HG03139 (cell line): ENCODE measurements around the gene TAOK1.

ENCODE experiments used
- ATAC-seq: cut with Tn5 transposase; IDR thresholded peaks from one replicate; pipeline ENCODE4 v1.9.1; 2021; ENCODE audit not compliant: unreplicated experiment

The TAOK1 gene

DNA sequence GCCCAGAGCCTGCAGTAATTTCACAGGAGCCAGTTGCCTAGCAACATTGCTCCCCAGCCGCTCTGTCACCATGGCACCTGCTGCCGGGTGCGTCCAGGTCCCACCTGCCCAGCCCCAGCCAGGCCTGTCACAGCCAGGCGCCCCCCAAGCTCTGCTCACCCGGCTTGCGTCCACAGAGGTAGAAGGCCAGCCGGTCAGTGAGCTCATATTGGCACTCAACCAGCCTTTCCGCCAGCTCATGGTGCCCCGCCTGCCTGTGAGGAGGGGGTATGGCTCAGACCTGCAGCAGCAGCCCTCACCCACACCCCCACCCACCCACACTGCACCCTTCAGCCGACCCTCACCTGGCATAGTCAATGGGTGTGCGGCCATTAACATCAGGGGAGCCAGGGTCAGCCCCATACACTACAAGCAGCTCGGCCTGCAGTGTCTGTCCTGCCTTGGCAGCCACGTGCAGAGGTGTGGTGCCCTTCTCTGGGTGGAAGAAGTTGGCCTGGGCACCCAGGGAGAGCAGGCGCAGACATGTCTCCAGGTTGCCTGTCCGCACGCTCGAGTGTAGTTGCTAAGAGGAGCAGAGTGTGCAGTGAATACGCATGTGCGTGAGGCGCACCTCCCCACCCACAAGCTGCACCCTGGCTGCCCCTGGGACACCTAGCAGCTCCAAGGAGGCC, 191.6 kb downstream of the TAOK1 start:
- ATAC-seq = no peak

DNA sequence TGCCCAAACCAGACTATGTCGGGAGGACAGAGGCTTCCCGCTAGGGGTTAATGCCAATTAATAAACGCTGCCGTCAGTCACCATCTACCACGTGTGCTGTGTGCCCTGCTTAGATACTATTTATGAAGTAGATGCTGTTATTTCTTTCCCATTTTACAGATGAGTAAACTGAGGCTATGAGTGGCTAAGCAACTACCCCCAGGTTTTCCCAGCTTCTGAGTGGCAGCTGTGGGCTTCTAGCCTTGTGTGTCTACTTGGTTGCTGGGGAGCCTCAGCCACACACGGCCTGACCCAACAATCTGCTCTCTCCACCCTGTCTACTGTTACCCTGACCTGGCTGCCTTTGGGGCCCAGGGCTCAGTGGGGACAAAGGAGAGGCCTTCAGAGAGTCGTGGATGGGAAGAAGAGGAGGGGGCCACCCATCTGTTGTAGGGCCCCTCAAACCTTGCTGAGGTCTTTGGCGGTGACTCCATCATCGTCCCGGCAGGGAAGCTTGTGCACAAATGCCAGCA, 192.1 kb downstream of the TAOK1 start:
- ATAC-seq = no peak

DNA sequence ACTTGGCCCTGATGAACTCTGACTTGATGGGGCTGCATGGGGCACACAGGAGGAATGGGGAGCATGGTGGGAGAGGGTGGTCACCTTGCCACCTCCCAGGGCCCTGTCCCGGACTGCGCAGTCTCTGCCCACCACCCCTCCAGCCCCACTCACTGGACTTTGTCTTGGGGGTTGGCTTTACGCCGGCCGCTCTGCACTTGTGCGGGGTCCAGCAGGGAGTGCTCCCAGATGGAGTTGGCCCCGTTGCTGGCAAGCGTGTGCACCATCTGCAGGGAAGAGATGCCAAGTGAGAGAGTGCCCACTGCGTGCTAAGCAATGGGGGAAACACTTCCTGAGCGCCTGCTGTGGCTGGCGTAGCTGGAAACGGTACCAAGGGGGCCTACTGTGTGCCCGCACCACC, 192.6 kb downstream of the TAOK1 start:
- ATAC-seq = no peak

DNA sequence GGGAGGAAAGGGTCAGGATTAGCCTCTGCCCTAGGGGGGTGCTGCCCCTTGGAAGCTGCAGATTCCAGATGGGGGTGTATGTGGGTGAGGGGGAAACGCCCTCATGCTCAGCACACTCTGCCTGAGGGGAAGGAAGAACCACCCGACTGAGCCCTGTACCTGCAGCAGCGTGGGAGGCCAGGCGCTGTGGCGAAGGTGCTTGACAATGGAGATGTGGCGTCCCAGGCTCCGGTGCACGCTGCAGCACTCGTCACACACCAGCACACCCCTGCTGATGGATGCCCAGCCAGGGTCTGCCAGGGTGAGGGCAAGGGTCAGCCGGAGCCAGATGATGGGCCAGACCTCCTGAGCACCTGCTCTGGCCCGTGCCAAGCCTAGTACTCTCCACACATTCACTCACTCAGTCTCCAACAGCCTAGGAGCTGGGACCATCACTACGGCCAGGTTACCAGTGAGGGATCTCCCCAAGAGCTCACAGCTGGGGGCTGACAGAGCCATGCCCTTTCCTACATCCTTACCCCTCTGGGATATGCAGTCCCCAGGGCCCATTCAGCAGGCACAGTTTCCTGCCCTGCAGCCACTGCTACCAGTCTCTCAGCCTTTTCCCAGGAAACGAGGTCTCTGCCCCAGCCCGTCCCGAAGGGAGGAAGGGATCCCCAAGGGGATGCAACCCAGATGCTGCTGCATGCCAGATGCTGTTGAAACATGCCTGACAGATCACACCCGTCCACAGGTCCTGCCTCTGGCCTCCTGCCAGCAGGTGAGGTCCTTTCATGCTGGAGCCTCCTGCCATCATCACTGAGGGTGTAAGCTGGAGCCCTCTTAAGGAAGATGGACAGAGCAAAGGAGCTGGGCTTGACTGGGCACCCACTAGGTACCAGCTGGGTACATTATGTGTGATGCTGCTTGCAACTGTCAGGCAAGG, 193.4 kb downstream of the TAOK1 start:
- no peak for ATAC-seq

DNA sequence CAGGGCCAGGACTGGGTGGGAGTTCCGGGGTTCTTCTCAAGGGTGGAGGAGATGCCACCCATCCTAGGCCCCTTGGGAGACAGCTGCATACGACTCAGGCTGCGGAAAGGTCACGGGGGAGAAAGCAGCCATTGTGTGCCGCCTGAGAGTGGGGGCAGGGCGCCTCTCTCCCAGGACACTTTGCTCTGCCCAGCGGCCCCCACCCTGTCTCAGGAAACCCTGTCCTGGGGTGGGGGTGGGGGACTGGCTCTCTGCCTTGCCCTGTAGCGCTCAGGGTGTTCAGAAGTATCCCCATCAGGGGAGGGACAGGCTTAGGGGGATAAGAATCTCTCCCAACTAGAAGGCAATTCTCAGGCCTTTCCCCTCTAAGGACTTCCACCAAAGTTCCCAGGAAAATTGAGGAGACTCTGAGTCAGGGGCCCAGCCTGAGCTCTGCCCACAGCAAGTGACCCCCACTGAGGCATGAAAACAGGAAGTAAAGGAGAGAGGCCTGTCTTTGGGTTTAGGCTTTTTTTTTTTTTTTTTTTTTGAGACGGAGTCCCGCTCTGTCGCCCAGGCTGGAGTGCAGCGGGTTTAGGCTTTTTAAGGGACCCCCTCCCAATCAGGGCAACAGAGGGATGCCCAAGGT, 194.4 kb downstream of the TAOK1 start:
- ATAC-seq = no peak

DNA sequence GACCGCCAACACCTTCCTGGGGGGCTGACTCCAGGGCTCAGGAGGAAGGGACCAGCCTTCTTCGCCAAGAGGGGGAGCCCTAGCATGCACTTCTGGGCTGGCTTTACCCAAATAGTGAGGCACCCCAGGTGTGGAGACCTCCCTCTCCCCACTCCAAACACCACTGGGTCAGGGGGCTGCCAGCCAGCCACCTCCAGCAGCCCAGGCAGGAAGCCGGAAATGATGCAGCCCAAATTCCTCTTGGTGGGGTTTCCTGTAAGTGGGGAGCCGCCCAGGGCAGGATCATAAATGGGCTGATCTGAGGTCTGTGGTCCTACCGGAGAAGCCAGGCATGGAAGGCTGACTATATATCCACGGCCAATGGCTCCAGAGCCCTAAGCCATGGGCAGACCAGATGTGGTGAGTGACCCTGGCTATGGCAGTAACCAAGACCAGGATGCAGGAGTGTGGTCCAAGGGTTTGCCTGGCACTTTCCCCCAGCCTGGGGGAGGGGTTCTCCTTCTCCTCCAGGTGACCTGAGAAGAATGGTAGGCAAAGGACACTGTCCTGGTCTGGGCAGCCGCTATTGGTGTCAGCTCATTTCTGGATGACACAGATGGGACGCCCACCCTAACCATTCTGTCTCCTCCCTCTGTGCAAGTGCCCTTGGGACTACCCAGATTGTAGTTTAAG, 195.1 kb downstream of the TAOK1 start:
- ATAC-seq = no peak

DNA sequence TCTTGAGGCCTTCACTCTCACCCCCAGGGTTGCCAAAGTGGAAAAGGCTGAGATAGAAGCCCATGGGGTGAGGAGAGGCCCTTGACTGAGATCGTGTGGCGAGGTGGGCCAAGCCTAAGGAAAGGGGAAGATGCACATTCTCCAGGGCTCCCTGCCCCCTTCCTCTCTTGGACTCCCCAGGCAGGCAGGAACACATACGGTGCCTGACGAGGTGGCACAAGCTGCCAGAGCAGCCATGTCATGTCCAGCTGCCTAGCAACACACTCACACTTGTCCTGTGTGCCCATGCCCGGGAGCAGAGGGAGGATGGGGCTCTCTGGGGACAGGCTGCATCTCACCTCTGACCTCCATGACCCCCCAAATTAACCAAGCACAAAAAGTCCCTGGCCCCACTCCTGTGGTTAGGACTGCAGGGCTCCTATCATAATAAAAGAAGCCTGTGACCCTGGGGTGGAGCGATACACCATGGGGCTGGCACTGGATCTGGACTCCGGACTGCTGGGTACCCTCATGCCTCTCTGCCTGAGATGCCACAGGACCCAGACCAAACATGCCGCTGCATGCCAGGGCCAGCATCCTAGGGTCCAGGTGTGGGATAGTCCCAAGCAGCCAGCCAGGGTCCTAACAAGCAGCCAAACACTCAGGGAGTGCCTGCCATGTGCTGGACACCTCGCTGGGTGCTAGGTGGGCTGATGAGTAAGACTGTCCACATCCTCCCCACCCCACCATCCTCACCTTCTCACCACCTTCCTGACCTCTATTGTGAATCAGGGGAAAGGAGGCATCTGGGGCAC, 196.7 kb downstream of the TAOK1 start:
- no peak for ATAC-seq

DNA sequence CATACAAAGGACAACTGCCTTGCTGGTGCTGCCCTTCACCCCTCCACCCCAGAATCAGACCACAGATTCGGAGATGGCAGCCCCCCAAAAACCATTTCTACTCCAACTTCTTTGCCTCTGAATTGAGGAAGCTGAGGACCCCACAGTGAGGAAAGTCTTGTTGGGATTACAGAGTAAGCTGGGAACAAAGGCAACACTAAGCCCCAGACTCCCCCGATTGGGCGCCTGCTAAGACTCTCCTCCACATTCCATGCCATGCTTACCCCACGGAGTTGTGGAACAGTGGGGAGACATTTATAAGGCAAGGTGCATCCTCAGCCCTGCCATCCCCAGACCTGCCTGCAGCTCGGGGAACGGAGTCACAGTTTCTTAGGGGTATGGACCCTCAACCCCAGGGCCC, 197.4 kb downstream of the TAOK1 start:
- ATAC-seq = no peak

DNA sequence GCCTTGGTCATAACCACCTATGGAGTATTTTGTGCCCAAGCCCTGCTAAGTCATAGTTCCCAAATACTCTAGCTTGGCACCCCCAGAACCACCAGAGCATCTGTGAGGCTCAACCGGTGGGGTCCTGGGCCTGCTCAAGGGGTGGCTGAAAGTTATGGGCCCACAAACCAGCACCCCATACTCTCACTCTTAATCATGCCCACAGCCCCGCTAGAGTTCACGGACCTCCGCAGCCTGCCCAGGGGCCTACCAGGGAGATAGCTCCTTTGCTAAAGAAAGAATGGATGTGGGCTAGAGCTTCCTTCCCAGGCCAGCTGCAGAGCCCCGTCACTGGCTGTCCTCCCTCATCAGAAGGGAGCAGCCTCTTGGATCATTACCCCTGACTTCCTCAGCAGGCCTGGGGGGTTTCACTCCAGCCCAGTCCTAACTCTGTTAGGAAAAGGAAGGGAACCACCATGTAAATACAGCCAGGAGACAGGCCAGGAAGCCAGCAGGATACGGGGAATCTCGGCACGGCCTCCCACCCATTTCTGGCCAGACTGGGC, 197.9 kb downstream of the TAOK1 start:
- no peak for ATAC-seq

DNA sequence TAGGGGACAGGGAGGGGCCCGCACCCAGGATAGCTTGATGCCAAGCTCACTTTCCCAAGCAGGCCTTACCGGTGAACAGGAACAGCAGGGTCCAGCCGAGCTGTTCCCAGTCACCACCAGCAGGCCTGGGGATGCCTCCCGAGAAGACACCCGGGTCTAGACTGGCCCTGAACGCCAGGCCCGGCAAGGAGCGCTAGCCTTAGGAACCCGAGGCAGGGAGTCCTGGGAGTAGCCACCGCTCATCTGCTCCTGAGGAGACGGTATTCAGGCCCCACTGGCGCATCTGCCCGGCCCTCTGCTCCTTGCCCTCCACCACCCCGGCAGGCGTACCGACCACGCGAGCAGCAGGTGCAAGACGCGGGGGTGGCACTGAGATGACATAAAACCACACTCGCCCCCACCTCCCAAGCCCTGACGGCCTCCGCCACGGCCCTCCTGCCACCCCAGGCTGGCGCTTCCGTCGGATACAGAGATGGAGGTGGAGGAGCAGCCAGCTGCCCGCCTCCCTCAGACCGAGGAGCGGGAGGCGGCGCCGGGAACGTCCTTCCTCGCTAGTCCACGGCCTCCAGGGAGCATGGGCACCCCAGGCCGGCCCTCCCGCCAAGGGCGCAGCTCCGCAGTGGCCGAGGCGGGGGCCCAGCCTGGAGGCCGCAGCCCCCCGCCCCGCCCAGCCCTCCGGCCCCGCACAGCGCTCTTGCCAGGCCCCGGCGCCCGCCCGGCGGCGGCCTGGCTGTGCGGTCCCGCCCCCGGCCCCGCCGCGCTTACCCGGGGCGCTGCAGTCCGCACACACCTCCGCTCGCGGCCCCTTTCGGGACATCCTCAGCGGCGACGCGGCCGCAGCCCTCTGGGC, 198.6 kb downstream of the TAOK1 start:
- ATAC-seq = peak; percentile 11

DNA sequence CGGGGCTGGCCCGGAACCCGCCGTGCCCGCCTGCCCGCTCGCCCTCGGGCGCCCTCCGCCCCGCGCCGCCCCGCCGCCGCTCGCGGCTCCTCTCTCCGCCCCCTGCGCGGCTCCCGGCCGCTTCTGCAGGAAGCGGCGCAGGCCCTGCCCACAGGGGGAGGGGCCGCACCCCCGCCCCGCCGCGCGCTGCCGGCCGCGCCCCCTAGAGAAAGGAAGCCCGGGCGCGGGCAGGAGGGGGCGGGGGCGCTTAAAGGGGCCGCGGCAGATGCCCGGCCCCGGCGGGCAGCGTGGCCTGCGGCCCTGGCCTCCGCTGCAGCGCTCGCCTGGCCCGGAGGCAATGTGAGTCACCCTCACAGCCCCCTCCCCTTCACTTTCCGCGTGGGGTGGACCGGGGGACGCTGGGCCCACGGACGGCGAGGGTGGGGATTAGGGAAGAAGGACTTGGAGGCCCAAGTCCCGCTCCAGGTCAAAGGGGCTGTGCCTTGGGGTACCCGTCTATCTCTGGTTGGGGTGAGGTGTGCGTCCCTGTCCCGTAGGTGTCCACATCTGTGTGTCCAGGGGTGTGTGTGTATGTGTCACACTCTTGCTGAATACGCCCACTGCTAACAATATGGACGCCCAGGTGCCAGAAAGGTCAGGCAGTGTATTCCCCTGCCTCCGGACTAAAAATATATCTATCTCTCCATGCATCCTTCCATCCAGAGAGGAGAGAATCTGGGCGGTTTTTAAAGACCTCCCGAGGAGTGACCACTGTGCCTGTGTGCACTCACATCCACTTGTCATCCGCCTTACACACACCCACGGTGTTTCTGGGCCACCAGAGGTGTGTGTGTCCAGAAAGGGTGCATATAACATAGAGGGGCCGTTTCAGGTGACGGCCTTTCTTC, 199.6 kb downstream of the TAOK1 start, which contains the start of gene GIT1:
GIT1 (minus strand) TSS at position 125 of the 887 bp plus-strand sequence. CDS start 270 bp downstream, outside the sequence.
- peak; percentile 48 for ATAC-seq

DNA sequence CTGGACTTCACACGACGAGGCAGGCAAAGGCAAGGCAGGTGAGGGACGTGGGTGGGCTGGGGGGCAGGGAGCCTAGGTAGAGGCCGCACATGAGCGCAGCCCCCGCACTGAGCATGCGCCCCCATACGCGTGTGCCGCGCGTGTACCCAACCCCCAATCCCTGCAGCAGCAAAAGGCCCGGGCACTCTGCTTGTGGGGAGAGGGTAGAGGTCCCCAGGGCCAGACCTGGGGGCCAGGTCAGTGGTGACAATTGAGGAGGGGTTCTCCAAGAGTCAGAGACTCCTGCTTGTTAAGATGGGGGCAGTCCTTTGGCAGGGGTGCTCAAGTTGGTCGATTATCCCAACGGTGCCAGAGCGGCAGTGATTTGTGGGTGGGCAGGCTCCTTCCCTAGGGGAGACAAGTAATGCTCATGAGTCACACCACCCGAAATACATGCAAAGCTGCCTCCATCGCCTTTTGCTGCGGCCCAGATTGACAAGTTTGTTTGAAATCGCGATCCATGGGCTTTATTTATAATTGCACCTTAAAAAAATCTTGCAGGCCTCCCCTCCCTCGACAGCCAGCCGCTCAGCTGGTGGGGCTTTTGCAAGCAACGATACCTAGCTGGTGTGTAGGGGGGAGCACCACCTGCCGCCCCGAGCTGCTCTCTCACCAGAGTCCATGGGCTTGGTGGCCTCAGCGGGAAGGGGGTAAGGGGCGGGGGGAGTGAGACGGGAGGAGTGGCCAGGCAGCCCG, 200.4 kb downstream of the TAOK1 start:
- no peak for ATAC-seq

DNA sequence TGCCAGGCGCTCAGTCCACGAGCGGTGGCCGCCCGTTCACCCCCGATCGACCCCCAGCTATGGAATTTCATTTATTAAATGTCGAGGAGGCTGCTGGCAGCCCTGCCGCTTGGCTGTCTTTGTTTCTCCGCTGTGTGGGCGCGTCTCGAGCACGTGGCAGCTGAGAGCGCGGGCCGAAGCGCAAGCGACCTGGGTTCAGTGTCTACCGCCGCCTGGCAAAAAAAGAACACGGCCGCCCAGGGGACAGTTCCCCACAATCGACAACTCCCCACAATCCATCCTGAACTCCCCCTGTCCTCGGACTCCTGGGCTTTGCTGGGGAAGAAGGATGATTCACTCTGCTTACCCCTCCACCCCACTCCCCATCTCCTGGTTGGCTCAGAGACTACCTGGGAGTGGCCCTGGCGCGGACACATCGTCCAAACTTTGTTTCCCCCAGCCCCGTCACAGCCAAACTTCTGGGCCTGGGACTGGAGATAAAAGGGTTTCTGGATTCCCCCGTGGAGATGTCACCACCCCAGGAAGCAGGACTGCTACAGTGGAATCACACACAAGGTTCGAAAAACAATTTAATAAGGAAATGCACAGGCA, 201.1 kb downstream of the TAOK1 start:
- no peak for ATAC-seq

DNA sequence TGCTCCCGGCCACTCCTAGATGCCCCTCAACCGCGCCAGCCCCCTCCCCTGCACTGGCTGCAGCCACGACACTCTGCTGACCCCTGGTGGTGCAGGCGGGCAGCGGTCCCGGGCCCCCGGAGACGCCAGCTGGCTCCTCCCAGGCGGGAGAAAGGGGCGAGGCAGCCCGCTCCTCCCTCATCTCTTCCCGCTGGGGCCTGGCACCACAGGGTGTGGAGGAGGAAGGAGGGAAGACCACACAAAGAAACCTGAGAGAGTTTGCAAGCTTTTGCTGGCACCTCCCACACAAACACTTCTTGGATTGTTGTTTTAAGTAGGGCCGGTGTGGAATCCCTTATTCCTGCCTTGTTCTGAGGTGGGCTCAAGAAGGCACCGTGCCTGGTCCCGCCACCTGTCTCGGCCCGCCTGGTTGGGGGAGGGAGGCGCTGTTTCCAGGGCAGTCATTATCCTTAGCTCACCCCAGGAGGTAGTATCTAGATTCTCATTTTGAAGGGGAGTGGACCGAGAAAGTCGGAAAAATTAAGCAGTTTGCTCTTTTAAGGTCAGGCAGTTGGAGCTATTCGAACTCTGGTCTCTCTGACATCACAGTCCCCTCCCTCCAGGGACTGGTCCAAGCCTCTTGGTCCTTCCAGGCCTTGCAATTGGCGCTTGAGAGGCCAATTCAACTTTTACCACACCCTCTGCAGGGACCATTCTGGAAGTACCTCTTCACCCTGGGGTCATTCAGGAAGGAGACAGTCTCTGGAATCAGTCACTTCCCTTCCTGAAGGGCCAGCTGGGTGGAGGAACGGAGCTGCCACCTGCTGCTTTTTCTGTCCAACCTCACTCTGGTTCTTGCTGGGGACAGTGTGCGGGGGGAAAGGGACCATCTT, 201.8 kb downstream of the TAOK1 start:
- ATAC-seq = no peak

DNA sequence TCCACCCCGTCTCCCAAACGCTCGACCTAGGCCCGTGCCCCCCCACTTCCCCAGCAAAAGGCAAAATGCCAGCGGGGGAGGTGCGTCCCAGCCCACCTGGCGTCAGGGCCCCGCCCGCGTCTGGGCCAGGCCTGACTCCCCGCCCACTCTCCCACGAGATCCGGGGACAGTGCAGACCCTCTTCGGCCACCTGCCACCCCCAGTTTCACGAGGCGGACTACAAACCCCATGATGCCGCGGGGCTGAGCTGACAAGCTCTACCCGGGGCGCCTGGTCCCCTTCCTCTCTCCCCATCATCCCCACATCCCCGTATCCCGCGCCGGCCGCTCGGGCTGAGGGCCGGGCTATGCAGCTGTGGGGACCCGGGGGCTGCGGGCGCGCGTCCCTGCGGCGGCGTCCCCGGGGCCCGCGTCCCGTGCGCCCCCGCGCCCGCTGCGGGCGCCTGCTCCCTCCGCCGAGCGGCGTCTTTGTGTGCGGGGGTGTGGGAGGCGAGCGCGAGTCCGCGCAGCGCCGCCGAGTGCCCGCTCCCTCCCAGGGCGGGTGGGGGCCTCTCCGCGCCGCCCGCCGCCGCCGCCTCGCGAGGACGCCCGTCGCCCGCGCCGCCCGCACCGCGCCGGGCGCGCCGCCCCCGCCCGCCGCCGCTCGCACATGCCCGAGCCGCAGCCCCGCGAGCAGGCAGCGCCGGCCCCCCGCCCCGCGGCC, 202.8 kb downstream of the TAOK1 start, which contains the start of gene ANKRD13B:
ANKRD13B (plus strand) TSS at position 283 of the 702 bp plus-strand sequence. CDS start 490 bp downstream, outside the sequence.
- no peak for ATAC-seq
